GM10847 (cell line): ENCODE data around the gene MDC1.

Experiments
- POLR2A ChIP-seq: IDR thresholded peaks from 2 replicates; pipeline ENCODE4 v1.6.1; 2011; ENCODE audit not compliant: insufficient read length; ENCODE audit errors: extremely low read depth

MDC1 gene

DNA sequence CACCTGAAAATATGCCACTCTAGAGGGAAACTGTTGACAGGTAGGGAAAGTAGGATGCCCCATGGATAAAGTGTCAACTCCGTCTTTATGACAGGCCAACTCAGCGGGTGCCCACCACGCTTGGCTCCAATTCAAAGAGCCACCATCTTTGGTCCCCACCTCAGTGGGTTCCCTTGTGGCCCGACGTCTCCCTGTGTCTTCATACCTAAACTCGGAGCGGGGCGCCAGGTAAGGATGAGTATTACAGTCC, 277 bp downstream of the MDC1 start:
- TF ChIP-seq POLR2A = no peak

DNA sequence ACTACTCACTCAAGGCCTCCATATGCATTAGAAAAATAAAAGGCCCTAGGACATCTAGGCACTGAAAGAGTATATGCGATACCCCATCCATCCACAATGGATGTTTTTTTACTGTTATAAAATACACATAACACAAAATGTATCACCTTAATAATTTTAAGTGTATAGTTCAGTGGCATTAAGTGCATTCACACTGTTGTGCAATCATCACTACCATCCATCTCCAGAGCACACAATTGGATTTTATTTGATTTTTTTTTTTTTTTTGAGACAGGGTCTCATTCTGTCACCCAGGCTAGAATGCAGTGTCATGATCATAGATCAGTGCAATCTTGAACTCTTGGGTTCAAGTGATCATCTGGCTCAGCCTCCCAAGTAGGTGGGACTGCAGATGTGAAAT, 2.8 kb downstream of the MDC1 start:
- TF ChIP-seq POLR2A = no peak

DNA sequence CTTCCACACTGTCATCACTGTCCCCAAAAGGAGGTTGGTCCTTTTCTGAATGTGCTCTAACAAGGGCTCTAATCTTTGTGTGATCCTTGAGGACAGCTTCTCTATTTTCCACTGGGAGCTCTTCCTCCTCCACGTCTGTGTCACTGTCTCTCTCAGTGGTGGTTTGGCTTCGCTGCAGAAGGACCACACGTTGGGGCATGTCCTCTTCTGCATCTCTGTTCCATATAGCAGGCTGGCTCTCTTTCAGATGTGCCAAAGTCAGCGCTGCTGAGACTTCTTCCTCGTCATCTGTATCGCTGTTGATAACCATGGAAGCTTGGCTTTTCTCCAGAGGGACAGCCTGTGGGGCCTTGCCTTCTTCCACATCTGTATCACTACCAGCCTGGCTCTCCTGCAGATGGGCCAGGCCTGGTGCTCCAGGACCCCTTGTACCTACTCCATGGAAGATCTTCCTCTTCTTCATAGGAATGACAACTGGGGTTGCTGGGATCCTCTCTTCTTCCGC, 4.6 kb downstream of the MDC1 start:
- no peak for TF ChIP-seq POLR2A

DNA sequence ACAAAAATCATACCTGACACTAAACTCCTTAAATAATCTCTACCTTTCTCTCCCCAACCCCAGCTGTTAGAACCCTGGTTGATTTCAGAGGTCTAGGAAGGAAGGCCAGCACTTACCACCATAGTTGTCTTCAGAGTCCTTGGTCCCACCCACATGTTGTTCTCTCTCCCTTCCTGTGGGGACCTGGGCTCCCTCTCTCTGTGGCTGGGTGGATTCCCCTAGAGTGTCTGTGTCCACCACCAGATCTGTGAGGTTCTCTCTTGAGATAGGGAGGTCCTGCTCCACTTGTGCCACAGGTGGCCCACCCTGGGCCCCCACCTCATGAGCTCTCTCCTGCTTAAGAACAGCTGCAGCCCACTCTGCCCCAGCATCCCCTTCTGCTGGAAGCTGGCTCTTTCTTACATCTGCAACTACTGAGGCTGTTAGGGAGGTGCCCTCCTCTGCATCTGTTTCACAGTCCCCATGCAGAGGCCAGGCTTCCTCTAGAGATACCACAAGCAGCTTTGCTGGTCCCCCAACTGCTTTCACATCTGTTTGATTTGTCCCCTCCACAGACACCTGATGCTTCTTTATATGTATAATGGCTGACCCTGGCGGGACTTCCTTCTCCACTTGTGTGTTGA, 5.2 kb downstream of the MDC1 start:
- TF ChIP-seq POLR2A = no peak

DNA sequence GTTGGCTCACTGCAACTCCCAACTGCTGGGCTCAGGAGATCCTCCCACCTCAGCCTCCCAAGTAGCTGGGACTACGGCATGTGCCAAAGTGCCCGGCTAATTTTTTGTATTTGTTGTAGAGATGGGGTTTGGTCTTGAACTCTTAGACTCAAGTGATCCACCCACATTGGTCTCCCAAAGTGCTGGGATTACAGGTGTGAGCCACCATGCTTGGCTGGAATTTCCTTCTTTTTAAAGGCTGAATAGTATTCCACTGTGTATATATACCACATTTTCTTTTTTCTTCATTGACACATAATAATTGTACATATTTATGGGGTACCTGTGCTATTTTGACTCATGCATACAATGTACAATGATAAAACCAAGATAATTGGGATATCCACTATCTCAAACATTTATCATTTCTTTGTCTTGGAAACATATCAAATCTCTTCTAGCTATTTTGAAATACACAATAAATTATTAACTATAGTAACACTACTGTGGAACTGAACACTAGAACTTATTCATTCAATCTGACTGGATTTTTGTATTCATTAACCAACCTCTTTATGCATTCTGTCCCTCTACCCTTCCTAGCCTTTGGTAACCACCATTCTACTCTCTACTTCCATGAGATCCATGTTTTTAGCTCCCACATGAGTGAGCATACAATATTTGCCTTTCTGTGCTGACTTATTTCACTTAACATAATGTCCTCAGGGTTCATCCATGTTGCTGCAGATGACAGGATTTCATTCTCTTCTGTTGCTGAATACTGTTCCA, 7.8 kb downstream of the MDC1 start:
- TF ChIP-seq POLR2A = no peak

DNA sequence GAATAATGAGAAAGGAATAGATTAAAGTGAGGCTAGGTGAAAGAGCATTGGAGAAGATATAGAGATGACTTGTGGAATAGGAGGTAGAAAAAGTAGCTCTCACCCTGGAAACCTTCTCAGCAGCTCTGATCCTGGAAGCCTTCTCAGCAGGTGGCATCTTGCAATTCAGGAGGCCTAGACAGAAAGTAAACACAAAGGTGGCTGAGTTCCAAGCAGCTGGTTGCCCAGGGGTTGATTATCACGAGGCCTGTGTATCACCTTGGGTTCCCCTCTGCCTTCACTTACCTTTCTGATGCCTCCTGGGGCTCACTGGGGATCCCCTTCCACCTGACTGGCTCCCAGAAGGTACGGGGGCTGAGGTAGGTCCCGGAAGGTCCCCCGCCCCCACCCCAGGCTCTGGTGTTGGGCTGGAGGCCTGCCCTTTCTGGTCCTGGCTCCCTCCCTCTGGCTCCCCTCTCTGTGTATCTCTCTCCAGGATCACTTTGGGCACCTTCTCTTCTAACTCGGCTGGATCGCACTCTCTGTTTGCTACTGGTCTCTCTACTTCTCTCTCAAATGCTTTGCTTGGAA, 9.7 kb downstream of the MDC1 start:
- no peak for TF ChIP-seq POLR2A

DNA sequence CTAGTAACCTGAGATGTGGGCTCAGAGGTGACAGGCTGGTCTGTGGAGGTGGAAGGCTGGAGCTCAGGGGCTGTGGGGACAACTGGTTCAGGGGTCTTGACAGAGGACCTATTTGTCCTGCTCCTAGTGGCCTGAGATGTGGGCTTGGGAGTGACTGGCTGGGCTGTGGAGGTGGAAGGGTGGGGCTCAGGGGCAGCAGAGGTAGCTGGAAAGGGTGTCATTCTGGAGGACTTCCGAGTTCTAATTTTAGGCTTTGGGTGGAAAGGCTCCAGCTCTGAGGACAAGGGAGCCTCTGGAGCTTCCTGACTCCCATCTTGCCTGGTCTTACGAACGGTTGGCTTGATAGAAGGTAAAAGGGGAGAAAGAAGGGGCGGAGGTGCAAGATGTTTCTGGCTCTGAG, 11.5 kb downstream of the MDC1 start:
- TF ChIP-seq POLR2A = no peak

DNA sequence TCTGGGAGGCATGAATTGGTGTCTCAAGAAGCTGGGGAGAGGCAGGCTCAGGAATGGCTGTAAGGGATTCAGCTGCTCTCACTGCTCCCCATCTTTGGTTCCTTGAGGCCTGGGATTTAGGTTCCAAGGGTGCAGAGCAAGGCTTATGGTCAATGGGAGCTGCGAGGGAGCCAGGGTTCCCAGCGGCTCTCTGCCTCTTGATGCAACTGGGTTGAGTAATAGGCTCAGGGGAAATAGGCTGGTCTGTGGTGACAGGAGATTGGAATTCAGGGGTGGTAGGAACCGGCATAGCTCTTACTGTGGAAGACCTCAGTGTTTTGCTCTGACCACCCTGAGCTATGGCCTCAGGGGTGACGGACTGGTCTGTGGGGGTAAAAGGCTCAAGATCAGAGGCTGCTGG, 13.3 kb downstream of the MDC1 start:
- no peak for TF ChIP-seq POLR2A

DNA sequence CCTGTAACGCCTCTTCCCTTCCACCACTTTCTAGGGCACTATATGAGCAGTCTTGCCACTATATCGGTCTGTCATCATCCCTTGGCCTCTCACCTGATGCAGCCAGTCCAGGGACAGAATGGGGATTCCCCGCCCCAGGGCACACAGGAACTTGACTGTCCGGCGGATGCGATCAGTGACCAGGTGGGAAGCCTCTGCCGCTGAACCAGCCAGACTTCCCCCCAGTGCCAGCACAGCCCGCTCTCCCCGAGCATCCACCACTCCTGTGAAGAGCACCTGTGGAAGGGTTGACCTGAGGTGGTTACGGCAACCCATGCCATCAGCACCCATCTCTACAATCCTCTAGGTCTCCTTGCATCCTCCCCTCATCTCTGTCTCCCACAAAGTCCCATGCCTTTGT, 14.1 kb downstream of the MDC1 start:
- no peak for TF ChIP-seq POLR2A

DNA sequence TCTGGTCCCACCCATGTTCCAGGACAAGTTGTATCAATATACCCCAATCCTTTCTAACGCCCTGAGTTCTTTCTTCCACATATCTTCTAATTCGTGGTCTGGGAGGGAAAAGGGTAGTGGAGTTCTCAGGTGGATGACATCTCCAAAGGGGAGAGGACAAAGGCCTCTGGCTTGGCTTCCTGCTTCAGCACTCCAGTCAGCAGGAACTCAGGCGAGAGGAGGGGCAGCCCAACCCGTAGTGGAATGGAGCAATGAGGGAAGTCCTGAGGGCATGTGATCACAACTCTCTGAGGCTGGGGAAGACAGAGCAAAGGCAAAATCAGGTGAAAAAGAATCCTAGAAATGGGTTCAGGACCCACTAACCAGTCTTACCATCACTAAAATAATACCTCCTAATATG, 16.7 kb downstream of the MDC1 start:
- TF ChIP-seq POLR2A = no peak

DNA sequence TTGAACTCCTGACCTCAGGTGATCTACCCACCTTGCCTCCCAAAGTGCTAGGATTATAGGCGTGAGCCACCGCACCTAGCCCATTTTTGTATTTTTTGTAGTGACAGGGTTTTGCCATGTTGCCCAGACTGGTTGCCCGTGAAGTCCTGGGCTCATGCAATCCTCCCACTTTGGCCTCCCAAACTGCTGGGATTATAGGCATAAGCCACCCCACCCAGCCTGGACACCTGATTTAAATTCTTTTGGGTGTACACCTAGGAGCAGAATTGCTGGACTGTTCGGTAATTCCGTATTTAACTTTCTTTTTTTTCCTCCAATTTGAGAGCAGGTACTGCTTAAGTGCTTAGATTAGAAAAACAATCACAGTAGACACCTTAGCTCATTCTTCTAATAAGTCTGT, 20.6 kb downstream of the MDC1 start:
- no peak for TF ChIP-seq POLR2A

DNA sequence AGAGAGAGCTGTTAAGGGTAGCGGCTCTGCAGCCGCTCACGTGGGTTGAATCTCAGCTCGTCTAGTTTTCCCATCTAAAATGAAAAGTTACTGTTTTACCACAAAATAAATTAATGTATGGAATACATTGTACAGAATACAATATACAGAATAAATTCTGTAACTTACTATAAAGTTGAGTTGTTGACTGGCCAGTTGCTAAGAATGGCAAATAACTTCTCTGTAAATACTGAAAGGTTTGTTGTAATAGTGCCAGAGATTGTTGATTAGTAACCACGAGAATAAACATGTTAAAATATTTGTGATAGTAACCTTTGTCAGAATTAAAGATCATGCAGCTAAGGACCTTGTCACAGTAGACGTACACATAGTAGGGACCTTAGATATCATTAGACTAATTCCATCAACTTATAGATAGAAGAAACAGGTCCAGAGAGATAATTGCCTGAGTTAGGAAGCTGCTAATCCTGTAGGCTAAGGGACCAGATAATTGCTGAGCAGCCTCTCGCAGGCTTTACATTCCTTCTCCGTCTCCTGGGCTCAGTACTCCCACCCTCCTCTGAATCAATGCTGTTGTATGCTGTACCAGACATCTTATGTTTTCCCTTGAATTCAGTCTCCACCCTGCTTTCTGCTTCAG, 25.8 kb downstream of the MDC1 start:
- TF ChIP-seq POLR2A = no peak

DNA sequence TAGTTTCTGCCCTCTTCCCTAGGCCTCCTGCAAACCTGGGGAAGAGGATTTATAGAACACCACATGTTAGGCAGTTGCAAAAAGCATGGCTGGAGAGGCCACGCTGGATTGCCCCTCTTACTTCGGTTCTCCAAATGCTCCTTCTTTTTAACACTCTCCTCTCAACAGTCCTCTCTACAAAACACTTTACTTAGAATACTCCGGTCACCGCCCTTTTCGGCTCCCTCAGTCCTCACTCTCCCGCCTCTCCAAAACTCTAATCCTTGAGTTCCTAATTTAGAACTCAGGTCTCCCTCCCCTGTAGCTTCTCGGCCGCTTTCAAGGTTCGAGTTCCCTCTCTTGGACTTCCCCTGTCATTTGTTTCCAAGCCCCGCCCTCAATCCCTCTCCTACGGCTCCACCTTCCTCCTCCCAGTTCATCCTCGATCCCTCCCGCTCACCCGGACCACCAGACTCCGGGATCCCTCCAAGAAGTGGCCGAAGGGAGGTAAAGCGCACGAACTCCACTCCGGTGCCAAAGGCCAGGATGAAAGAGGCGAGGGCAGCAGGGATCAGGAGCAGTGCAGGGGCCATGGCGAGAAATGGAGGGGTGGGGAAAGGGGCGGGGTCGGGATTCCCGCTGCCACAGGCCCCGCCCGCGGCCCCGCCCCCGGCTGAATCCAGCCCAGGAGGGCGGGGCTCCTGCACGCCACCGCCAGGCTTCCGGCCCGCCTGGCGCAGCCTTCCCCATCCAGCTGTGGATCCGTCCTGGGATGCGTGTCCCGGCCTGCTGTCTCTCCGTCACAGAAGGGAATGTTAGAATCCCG, 26.5 kb downstream of the MDC1 start, which contains the start of gene NRM:
NRM (minus strand) TSS at position 582 of the 805 bp plus-strand sequence; CDS start at position 572, 10 bp downstream.
- TF ChIP-seq POLR2A = peak; percentile 65

DNA sequence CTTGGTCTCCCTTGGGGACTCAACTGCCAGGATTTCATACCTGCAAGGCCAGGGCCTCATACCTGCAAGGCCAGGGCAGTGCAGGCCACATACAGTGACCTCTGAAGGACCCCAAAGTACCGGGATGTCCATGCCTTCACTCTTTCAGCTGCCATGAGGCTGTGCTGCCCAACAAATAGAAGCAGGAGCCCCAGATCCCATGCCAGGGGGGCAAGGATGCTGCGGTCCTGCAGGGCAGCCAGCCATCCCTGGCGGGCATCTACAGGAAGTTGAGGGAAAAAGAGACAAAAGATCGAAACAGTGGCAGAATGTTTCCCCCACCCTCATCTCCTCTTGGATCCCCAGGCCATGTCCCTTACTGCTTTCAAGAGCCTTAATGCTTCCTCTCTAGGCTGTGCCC, 27.1 kb downstream of the MDC1 start:
- no peak for TF ChIP-seq POLR2A
